Memory B cell (primary cell): ENCODE results near the gene FAM83G.

Experiments used
- ATAC-seq: fragments of 150-1000 bp; cut with Tn5 transposase; 2 replicates; pipeline ENCODE4 v1.10.0; 2021; ENCODE audit warnings: low read depth, mild to moderate bottlenecking, moderate library complexity
- DNase-seq, 2 donors: peaks; one replicate each; pipeline ENCODE4 v3.0.0; 2022; ENCODE audit warnings: low spot score in 2 of 2
- H3K27ac Mint-ChIP-seq: one replicate; pipeline ENCODE4 v1.8.0; 2022; ENCODE audit warnings: mild to moderate bottlenecking, moderate library complexity, mixed read lengths
- H3K27me3 Mint-ChIP-seq: one replicate; pipeline ENCODE4 v1.8.0; 2022; ENCODE audit warnings: mixed read lengths
- H3K36me3 Mint-ChIP-seq: one replicate; pipeline ENCODE4 v1.8.0; 2022; ENCODE audit warnings: mild to moderate bottlenecking, mixed read lengths
- H3K4me1 Mint-ChIP-seq: one replicate; pipeline ENCODE4 v1.8.0; 2022; ENCODE audit warnings: mixed read lengths
- H3K4me3 Mint-ChIP-seq: one replicate; pipeline ENCODE4 v1.8.0; 2022; ENCODE audit warnings: mild to moderate bottlenecking, moderate library complexity, mixed read lengths
- H3K9me3 Mint-ChIP-seq: one replicate; pipeline ENCODE4 v1.8.0; 2022; ENCODE audit warnings: mixed read lengths

Gene FAM83G

GRCh38 chr17:19017804-19018599 is 13.4 kb upstream of the FAM83G start:
- Mint-ChIP-seq H3K27me3 (peaks cover 5% of the 10 kb centered on the region), H3K27ac (no peak overlapping the region)
- no peak for ATAC-seq

GRCh38 chr17:19017401-19017800 is 12.8 kb upstream of the FAM83G start:
- no peak for ATAC-seq
- H3K27ac Mint-ChIP-seq = no peak overlapping the region

More at GRCh38 chr17:19017804-19018599, 13.4 kb upstream of the FAM83G start:
- no peaks in the 10 kb centered on the region for H3K9me3 Mint-ChIP-seq
- H3K36me3 Mint-ChIP-seq = peaks cover 7% of the 10 kb centered on the region
- H3K4me1 Mint-ChIP-seq = peaks cover 22% of the 10 kb centered on the region
- DNase-seq = no peak
- no peak overlapping the region for H3K4me3 Mint-ChIP-seq

GRCh38 chr17:19016881-19017280 is 12.3 kb upstream of the FAM83G start:
- H3K27me3 Mint-ChIP-seq = peaks cover 5% of the 10 kb centered on the region
- no peak overlapping the region for H3K27ac Mint-ChIP-seq
- H3K36me3 Mint-ChIP-seq = peaks cover 4% of the 10 kb centered on the region
- no peak overlapping the region for H3K4me3 Mint-ChIP-seq
- ATAC-seq (no peak), DNase-seq (no peak)
- H3K4me1 Mint-ChIP-seq = peaks cover 24% of the 10 kb centered on the region
- no peaks in the 10 kb centered on the region for H3K9me3 Mint-ChIP-seq

More at GRCh38 chr17:19017401-19017800, 12.8 kb upstream of the FAM83G start:
- Mint-ChIP-seq H3K27me3 (peaks cover 5% of the 10 kb centered on the region), H3K9me3 (no peaks in the 10 kb centered on the region), H3K4me3 (no peak overlapping the region), H3K4me1 (peaks cover 22% of the 10 kb centered on the region), H3K36me3 (peaks cover 4% of the 10 kb centered on the region)
- DNase-seq = no peak

- no peak for ATAC-seq
- no peak for DNase-seq
- Mint-ChIP-seq H3K4me1 (peaks cover 24% of the 10 kb centered on the region), H3K4me3 (no peak overlapping the region), H3K9me3 (no peaks in the 10 kb centered on the region), H3K27ac (no peak overlapping the region), H3K36me3 (peaks cover 3% of the 10 kb centered on the region), H3K27me3 (peaks cover 5% of the 10 kb centered on the region)
These were observed 11.7 kb upstream of the FAM83G start for GRCh38 chr17:19016297-19016696.

GRCh38 chr17:19015428-19015827 is 10.9 kb upstream of the FAM83G start:
- H3K36me3 Mint-ChIP-seq = no peaks in the 10 kb centered on the region
- peaks cover 24% of the 10 kb centered on the region for H3K4me1 Mint-ChIP-seq
- no peaks in the 10 kb centered on the region for H3K9me3 Mint-ChIP-seq
- peaks cover 5% of the 10 kb centered on the region for H3K27me3 Mint-ChIP-seq
- no peak for ATAC-seq
- no peak overlapping the region for H3K27ac Mint-ChIP-seq
- no peak overlapping the region for H3K4me3 Mint-ChIP-seq
- no peak for DNase-seq

GRCh38 chr17:19014628-19015215 is 10.2 kb upstream of the FAM83G start:
- no peaks in the 10 kb centered on the region for H3K36me3 Mint-ChIP-seq
- ATAC-seq (no peak), DNase-seq (no peak)
- no peaks in the 10 kb centered on the region for H3K9me3 Mint-ChIP-seq
- no peak overlapping the region for H3K27ac Mint-ChIP-seq
- H3K4me3 Mint-ChIP-seq = no peak overlapping the region
- peaks cover 18% of the 10 kb centered on the region for H3K4me1 Mint-ChIP-seq
- H3K27me3 Mint-ChIP-seq = peaks cover 5% of the 10 kb centered on the region

- Mint-ChIP-seq H3K27ac (no peak overlapping the region), H3K9me3 (no peaks in the 10 kb centered on the region), H3K36me3 (no peaks in the 10 kb centered on the region), H3K4me1 (peaks cover 14% of the 10 kb centered on the region), H3K27me3 (peaks cover 5% of the 10 kb centered on the region), H3K4me3 (no peak overlapping the region)
- DNase-seq (no peak), ATAC-seq (no peak)
These were observed 9.5 kb upstream of the FAM83G start for GRCh38 chr17:19013806-19014627.

GRCh38 chr17:19013226-19013625 is 8.7 kb upstream of the FAM83G start:
- no peak overlapping the region for H3K4me3 Mint-ChIP-seq
- H3K27ac Mint-ChIP-seq = no peak overlapping the region
- ATAC-seq (no peak), DNase-seq (no peak)
- no peaks in the 10 kb centered on the region for H3K9me3 Mint-ChIP-seq
- no peaks in the 10 kb centered on the region for H3K36me3 Mint-ChIP-seq
- peaks cover 10% of the 10 kb centered on the region for H3K4me1 Mint-ChIP-seq
- peaks cover 5% of the 10 kb centered on the region for H3K27me3 Mint-ChIP-seq

- Mint-ChIP-seq H3K27ac (no peak overlapping the region), H3K27me3 (peaks cover 5% of the 10 kb centered on the region), H3K9me3 (no peaks in the 10 kb centered on the region), H3K36me3 (no peaks in the 10 kb centered on the region), H3K4me3 (no peak overlapping the region), H3K4me1 (peaks cover 10% of the 10 kb centered on the region)
- DNase-seq (no peak), ATAC-seq (no peak)
These were observed 7.9 kb upstream of the FAM83G start for GRCh38 chr17:19012171-19013080.

- DNase-seq (no peak), ATAC-seq (no peak)
- H3K27ac Mint-ChIP-seq = no peak overlapping the region
- H3K27me3 Mint-ChIP-seq = peaks cover under 1% of the 10 kb centered on the region
- H3K9me3 Mint-ChIP-seq = no peaks in the 10 kb centered on the region
- H3K4me1 Mint-ChIP-seq = peaks cover 4% of the 10 kb centered on the region
- no peaks in the 10 kb centered on the region for H3K36me3 Mint-ChIP-seq
- no peak overlapping the region for H3K4me3 Mint-ChIP-seq
These were observed 7.0 kb upstream of the FAM83G start for GRCh38 chr17:19011581-19011980.

- DNase-seq (no peak), ATAC-seq (no peak)
- Mint-ChIP-seq H3K4me1 (peaks cover 5% of the 10 kb centered on the region), H3K27me3 (no peaks in the 10 kb centered on the region), H3K27ac (no peak overlapping the region), H3K9me3 (no peaks in the 10 kb centered on the region), H3K4me3 (no peak overlapping the region), H3K36me3 (no peaks in the 10 kb centered on the region)
These were observed 6.4 kb upstream of the FAM83G start for GRCh38 chr17:19010729-19011505.

GRCh38 chr17:19009970-19010369 is 5.4 kb upstream of the FAM83G start:
- ATAC-seq (no peak), DNase-seq (no peak)
- H3K4me3 Mint-ChIP-seq = no peak overlapping the region
- H3K27ac Mint-ChIP-seq = no peak overlapping the region
- H3K4me1 Mint-ChIP-seq = peaks cover 8% of the 10 kb centered on the region
- no peaks in the 10 kb centered on the region for H3K9me3 Mint-ChIP-seq
- H3K27me3 Mint-ChIP-seq = no peaks in the 10 kb centered on the region
- no peaks in the 10 kb centered on the region for H3K36me3 Mint-ChIP-seq

- H3K27me3 Mint-ChIP-seq = no peaks in the 10 kb centered on the region
- ATAC-seq = no peak
- H3K4me1 Mint-ChIP-seq = peaks cover 20% of the 10 kb centered on the region
- no peak for DNase-seq
- H3K36me3 Mint-ChIP-seq = peaks cover 1% of the 10 kb centered on the region
- H3K27ac Mint-ChIP-seq = no peak overlapping the region
- H3K4me3 Mint-ChIP-seq = no peak overlapping the region
- no peaks in the 10 kb centered on the region for H3K9me3 Mint-ChIP-seq
These were observed 2.1 kb upstream of the FAM83G start for GRCh38 chr17:19006698-19007097.
